ENCODE results near the gene PCSK4.

DNA sequence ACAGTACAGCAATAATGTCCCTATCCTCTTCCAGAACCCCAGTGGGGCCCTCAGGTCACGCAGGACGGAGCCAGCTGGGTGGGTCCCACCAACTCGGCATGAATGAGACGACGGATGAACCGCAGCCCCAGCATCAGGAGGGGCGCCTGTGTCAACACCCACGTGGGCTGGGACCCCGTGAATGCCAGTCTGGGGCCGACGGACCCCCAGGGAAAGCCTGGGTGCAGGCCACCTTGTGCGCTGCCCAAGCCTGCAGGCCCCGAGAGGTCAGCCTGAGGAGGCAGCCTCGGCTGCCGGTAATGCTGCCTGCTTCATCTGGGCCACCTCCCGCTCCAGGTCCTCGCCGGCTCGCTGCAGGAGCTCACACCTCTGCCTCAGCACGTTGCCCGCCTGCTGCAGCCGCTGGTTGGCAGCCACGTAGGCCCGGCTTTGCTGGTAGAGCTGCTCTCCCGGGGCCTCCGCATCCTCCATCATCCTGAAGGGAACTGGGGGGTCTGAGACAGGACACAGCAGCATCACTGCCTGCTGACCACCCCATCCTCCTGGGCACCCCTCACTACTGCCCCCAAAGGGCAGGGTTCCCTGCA, 15.3 kb downstream of the PCSK4 start:
- no peak for TF ChIP-seq CTCF (conservative IDR thresholded peaks at IDR 0.05)
- no peak for TF ChIP-seq EZH2 (IDR thresholded peaks at IDR 0.05; ENCODE audit: low read depth)
